ENCODE results near the gene GSTA4. TPM values are rescaled to one million over a fixed set of nuclear protein-coding genes. Genes with fewer than 3 reads are reported as not detected.

Gene GSTA4
- polyA plus RNA-seq, 1 donor (not counting 4 experiments of a cell fraction or from before 2014, with no cell fraction given), result 40.2 TPM

GRCh38 chr6:52994031-52994838, 849 bp downstream of the GSTA4 start:
- Histone ChIP-seq H3K4me2 (ENCODE audit: control insufficient read depth, extremely low read depth, insufficient read depth, low read depth, low read length) (peak overlapping the region; percentile 87), H3K4me3 (ENCODE audit: control insufficient read depth in 2 of 3, extremely low read depth in 1 of 3, insufficient read depth in 2 of 3, low read depth in 1 of 3, low read length in 3 of 3) (peak overlapping the region; percentile 60 to 97 (median 93)), H3K9me1 (ENCODE audit: control insufficient read depth, extremely low read depth, insufficient read depth, low read length) (no peaks in the 10 kb centered on the region), H3K36me3 (ENCODE audit: control insufficient read depth in 2 of 2, extremely low read depth in 1 of 2, insufficient read depth in 2 of 2, low read length in 2 of 2) (peaks cover 0 to 1% of the 10 kb centered on the region in 2 experiments), H3K9me3 (ENCODE audit: control insufficient read depth, low read depth, low read length) (no peaks in the 10 kb centered on the region), H3K27me3 (ENCODE audit: control insufficient read depth, extremely low read depth, insufficient read depth, low read length) (no peaks in the 10 kb centered on the region), H3K4me1 (ENCODE audit: control insufficient read depth, extremely low read depth, insufficient read depth, low read length) (peaks cover 26% of the 10 kb centered on the region), H2AFZ (ENCODE audit: control insufficient read depth, low read length) (peak overlapping the region; percentile 53), H3K27ac (ENCODE audit: control insufficient read depth, insufficient read depth, low read length) (peak overlapping the region; percentile 99), H4K20me1 (ENCODE audit: control insufficient read depth, extremely low read depth, insufficient read depth, low read length) (no peaks in the 10 kb centered on the region), H3K79me2 (ENCODE audit: control insufficient read depth, insufficient read depth, low read length) (no peaks in the 10 kb centered on the region), H3K9ac (ENCODE audit: control insufficient read depth, extremely low read depth, insufficient read depth, low read length) (peak overlapping the region; percentile 91)
- FAIRE-seq, result no peak
- no peak for TF ChIP-seq CTCF (optimal IDR thresholded peaks at IDR 0.05 in 1 of 3, IDR thresholded peaks at IDR 0.05 in 1 of 3, conservative IDR thresholded peaks at IDR 0.05 in 1 of 3; ENCODE audit: extremely low read depth in 1 of 3, insufficient read depth in 2 of 3, low read length in 3 of 3)
- TF ChIP-seq EZH2 (IDR thresholded peaks at IDR 0.05; ENCODE audit: low read length), result no peak
- dilution Hi-C loops (cut with MboI; ENCODE audit: extremely low pct_ligation_motif_present, low sequenced_read_pairs), result no loop called here
- no peak for DNase-seq (ENCODE audit: low read depth, low spot score)

- H3K79me2 ChIP-seq (ENCODE audit: control insufficient read depth, insufficient read depth, low read length), result no peaks in the 10 kb centered on the region
- H3K36me3 ChIP-seq (ENCODE audit: control insufficient read depth in 2 of 2, extremely low read depth in 1 of 2, insufficient read depth in 2 of 2, low read length in 2 of 2), result peaks cover 0 to 2% of the 10 kb centered on the region in 2 experiments
- H3K9me1 ChIP-seq (ENCODE audit: control insufficient read depth, extremely low read depth, insufficient read depth, low read length), result no peaks in the 10 kb centered on the region
- no peaks in the 10 kb centered on the region for H3K9me3 ChIP-seq (ENCODE audit: control insufficient read depth, low read depth, low read length)
- H3K27me3 ChIP-seq (ENCODE audit: control insufficient read depth, extremely low read depth, insufficient read depth, low read length), result no peaks in the 10 kb centered on the region
- peak overlapping the region; percentile 91 for H3K9ac ChIP-seq (ENCODE audit: control insufficient read depth, extremely low read depth, insufficient read depth, low read length)
- H3K4me2 ChIP-seq (ENCODE audit: control insufficient read depth, extremely low read depth, insufficient read depth, low read depth, low read length), result peak overlapping the region; percentile 87
- H4K20me1 ChIP-seq (ENCODE audit: control insufficient read depth, extremely low read depth, insufficient read depth, low read length), result no peaks in the 10 kb centered on the region
- H3K4me3 ChIP-seq (ENCODE audit: control insufficient read depth in 2 of 3, extremely low read depth in 1 of 3, insufficient read depth in 2 of 3, low read depth in 1 of 3, low read length in 3 of 3), result peak overlapping the region; percentile 60 to 97 (median 93)
- TF ChIP-seq CTCF (optimal IDR thresholded peaks at IDR 0.05 in 1 of 3, IDR thresholded peaks at IDR 0.05 in 1 of 3, conservative IDR thresholded peaks at IDR 0.05 in 1 of 3; ENCODE audit: extremely low read depth in 1 of 3, insufficient read depth in 2 of 3, low read length in 3 of 3) (no peak), EZH2 (IDR thresholded peaks at IDR 0.05; ENCODE audit: low read length) (no peak)
- dilution Hi-C loops (cut with MboI; ENCODE audit: extremely low pct_ligation_motif_present, low sequenced_read_pairs), result no loop called here
- H3K4me1 ChIP-seq (ENCODE audit: control insufficient read depth, extremely low read depth, insufficient read depth, low read length), result peaks cover 26% of the 10 kb centered on the region
- FAIRE-seq, result no peak
- H2AFZ ChIP-seq (ENCODE audit: control insufficient read depth, low read length), result peak overlapping the region; percentile 53
- peak overlapping the region; percentile 99 for H3K27ac ChIP-seq (ENCODE audit: control insufficient read depth, insufficient read depth, low read length)
- no peak for DNase-seq (ENCODE audit: low read depth, low spot score)
Measured at GRCh38 chr6:52992980-52993920, 1.8 kb downstream of the GSTA4 start.

Measured in keratinocyte (primary cell).